GM08714 (cell line): ENCODE data around the gene ANKRD53.

ENCODE experiments used
- H3K4me3 ChIP-seq: fragments of 200-500 bp; sonication (Bioruptor generic); 2 replicates; pipeline ENCODE4 v1.5.1; 2014; ENCODE audit warnings: mild to moderate bottlenecking, low read length, inconsistent platforms
- ZNF274 ChIP-seq: IDR thresholded peaks from 2 replicates; pipeline ENCODE4 v1.6.1; 2012; ENCODE audit warnings: mild to moderate bottlenecking, low read depth, low read length

The ANKRD53 gene

GRCh38 chr2:70966681-70967080, 11.7 kb upstream of the ANKRD53 start:
- no peak overlapping the region for H3K4me3 ChIP-seq
- no peak for TF ChIP-seq ZNF274

GRCh38 chr2:70967189-70967588, 11.2 kb upstream of the ANKRD53 start:
- TF ChIP-seq ZNF274 = no peak
- no peak overlapping the region for H3K4me3 ChIP-seq

DNA sequence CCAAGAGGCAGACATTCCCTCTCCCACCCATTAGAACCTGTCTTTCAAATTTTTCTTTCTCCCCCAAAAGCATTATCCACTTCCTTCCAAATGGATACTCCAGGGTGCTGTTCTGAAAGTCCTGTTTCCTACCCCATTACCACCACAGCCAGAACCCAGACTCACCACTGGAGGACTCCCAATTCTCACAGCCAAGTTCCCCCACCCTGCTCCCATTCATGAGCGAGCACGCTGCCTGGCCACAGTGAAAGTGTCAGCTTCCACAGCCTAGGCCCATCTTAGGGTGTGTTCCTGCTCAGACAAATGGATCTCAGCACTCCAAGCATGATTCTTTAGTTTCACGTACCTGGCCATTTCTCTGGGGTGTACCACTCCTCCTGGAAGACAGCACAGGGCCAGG, 3.8 kb upstream of the ANKRD53 start:
- no peak for TF ChIP-seq ZNF274
- H3K4me3 ChIP-seq = no peak overlapping the region

DNA sequence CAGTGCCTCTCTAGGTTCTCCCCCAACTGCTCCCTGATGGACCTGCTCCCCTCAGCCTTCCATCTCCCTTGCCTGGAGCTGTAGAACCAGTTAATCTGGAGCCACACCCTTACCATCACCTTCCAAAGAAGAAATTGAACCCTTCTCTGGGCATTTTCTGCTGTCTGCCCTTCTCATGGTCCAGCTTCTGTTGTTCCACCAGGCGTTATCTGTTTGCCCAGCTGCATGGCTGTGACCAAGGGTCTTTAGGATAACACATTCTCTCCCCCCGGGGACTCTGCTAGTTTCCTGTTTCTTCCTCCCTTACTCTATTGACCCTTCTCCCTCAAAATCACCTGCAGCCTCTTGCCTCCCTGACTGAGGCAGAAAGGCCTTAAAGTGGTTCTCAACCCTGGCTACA, 3.2 kb upstream of the ANKRD53 start:
- no peak for TF ChIP-seq ZNF274
- H3K4me3 ChIP-seq = no peak overlapping the region

GRCh38 chr2:70977605-70978205, 725 bp upstream of the ANKRD53 start:
- H3K4me3 ChIP-seq = peak overlapping the region; percentile 70; the same call in 1 of the 2 replicates
- TF ChIP-seq ZNF274 = no peak

- H3K4me3 ChIP-seq = no peak overlapping the region
- no peak for TF ChIP-seq ZNF274
Observed at GRCh38 chr2:70979180-70979488, 704 bp downstream of the ANKRD53 start.

- H3K4me3 ChIP-seq = no peak overlapping the region
- TF ChIP-seq ZNF274 = no peak
Observed at GRCh38 chr2:70979626-70980025, 1.2 kb downstream of the ANKRD53 start.

GRCh38 chr2:70981421-70981820, 3.0 kb downstream of the ANKRD53 start:
- no peak for TF ChIP-seq ZNF274
- H3K4me3 ChIP-seq = no peak overlapping the region

GRCh38 chr2:70981866-70982810, 3.7 kb downstream of the ANKRD53 start:
- TF ChIP-seq ZNF274 = no peak
- no peak overlapping the region for H3K4me3 ChIP-seq

DNA sequence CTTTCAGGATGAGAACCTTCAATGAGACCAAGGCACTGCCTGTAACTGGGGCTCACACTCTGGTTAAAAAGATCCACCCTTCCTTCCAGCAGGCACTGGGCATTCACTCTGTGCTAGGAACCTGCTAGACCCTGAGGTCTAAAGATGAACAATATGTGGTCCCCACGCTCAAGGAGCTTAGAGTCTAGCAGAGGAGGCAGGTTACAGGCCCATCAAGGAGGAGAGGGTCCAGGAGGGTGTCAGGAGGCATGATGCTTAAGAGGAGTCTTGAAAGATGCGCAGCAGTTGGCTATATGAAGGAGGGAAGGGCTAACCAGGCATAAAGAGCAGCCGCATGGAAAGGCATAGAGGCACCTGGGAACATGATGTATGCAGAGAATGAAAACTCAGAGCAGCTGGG, 4.5 kb downstream of the ANKRD53 start:
- no peak for TF ChIP-seq ZNF274

GRCh38 chr2:70983506-70984227, 5.2 kb downstream of the ANKRD53 start:
- no peak for TF ChIP-seq ZNF274
- H3K4me3 ChIP-seq = no peak overlapping the region

More for the DNA sequence above, 4.5 kb downstream of the ANKRD53 start:
- H3K4me3 ChIP-seq = no peak overlapping the region

DNA sequence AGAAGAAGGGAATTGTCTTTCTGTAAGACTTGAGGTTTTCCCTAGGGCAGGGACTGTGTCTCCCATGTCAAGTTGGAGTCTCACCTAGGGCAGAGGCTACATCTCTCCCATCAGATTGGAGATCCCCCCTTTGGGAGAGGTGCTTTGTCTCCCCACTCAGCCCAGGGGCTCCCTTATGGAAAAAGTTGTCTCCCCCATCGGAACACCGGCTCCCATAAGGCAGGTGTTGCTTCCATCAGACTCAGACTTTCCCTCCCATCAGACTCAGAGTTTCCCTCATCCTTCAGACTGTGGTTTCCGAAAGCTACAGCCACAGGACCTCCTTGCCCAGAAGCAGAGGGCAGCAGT, 5.8 kb downstream of the ANKRD53 start:
- TF ChIP-seq ZNF274 = no peak
- H3K4me3 ChIP-seq = no peak overlapping the region

DNA sequence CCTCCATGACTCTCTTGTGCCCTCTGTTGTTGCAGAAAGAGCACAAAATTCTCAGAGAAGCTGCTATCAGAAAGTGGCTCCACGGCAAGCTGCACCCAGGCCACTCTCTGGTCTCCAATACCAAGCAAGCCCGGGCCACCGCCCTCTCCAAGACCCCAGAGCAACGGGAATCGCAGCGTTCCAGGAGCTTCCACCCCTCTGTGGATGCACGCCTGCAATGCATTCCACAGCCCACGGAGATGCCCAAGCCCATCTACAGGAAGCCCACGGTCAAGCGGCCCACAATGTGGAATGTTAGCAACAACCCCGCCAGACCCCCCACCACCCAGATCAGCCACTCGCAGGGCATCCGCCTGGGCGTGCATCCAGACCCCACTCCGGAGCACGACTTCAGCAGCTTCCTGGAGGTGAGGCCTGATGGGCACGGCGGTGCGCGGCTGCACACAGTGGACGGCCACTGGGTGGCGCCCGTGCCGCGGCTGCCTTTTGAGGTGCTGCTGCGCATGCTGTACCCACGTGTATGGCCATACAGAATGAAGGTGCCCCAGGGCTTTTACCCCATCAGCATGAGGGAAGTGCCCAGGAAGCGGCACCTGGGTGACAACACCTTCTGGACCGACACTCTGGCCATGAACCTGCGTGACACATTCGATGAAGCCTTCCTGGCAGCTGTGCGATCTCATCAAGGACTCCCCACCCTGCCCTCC, 6.3 kb downstream of the ANKRD53 start:
- H3K4me3 ChIP-seq = no peak overlapping the region

GRCh38 chr2:70985283-70985688, 6.9 kb downstream of the ANKRD53 start:
- no peak overlapping the region for H3K4me3 ChIP-seq
- no peak for TF ChIP-seq ZNF274

More for the DNA sequence above, 6.3 kb downstream of the ANKRD53 start:
- TF ChIP-seq ZNF274 = no peak
